Esophagus muscularis mucosa (tissue), 4 donors: ENCODE data around the gene USP34. TPM values are rescaled to one million over a fixed set of nuclear protein-coding genes. Genes with fewer than 3 reads are reported as not detected.

Experiments
- DNase-seq: peaks from one replicate; pipeline ENCODE4 v3.0.0-alpha.2; 2017; ENCODE audit errors: extremely low spot score
- H3K27ac ChIP-seq, 4 donors: fragments of 200-600 bp; sonication (generic); replicated peaks in 1 of 4; 1 replicate in 3 of 4; 2 replicates in 1 of 4; pipeline ENCODE4 v1.5.1; 2016 to 2019; ENCODE audit warnings: mild to moderate bottlenecking in 1 of 4
- H3K27me3 ChIP-seq, 4 donors: fragments of 200-600 bp; sonication (generic); one replicate each; pipeline versions ENCODE4 v1.5.1 to v1.6.0; 2016 to 2019
- H3K36me3 ChIP-seq, 4 donors: fragments of 200-600 bp; sonication (generic); one replicate each; pipeline ENCODE4 v1.5.1; 2016 to 2019
- H3K4me1 ChIP-seq, 4 donors: fragments of 200-600 bp; sonication (generic); one replicate each; pipeline ENCODE4 v1.5.1; 2016 to 2019
- H3K4me3 ChIP-seq, 4 donors: fragments of 200-600 bp; sonication (generic); 1 replicate in 2 of 4; 2 replicates in 2 of 4; pipeline ENCODE4 v1.5.1; 2016 to 2019; ENCODE audit warnings: mild to moderate bottlenecking in 4 of 4, moderate library complexity in 1 of 4
- H3K9me3 ChIP-seq, 4 donors: fragments of 200-600 bp; sonication (generic); 1 replicate in 3 of 4; 2 replicates in 1 of 4; pipeline ENCODE4 v1.5.1; 2016 to 2019
- CTCF ChIP-seq, 3 experiments: fragments of 200-600 bp in 2 of 3; fragments of 450-650 bp in 1 of 3; sonication (generic) in 2 of 3; IDR thresholded peaks; one replicate each; pipeline ENCODE4 v1.5.1; 2017 to 2019; ENCODE audit warnings: antibody characterized with exemption in 3 of 3, mild to moderate bottlenecking in 2 of 3, moderate library complexity in 1 of 3
- EP300 ChIP-seq: sonication (generic); formaldehyde crosslinking; IDR thresholded peaks from one replicate; pipeline ENCODE4 v1.6.1; 2017; ENCODE audit warnings: antibody characterized with exemption
- POLR2A ChIP-seq: fragments of 450-650 bp; IDR thresholded peaks from one replicate; pipeline ENCODE4 v1.6.1; 2017; ENCODE audit warnings: antibody characterized with exemption, moderate library complexity, mild to moderate bottlenecking, low read depth
- POLR2AphosphoS5 ChIP-seq, 2 donors: sonication (generic); formaldehyde crosslinking; IDR thresholded peaks; one replicate each; pipeline ENCODE4 v1.6.1; 2017; ENCODE audit warnings: antibody characterized with exemption in 2 of 2
- WGBS: methylation state at CpG from one replicate; pipeline ENCODE4 v1.1.5; 2018; 5-methylcytosine and 5-hydroxymethylcytosine counted together
- intact Hi-C: fragments of 100-400 bp; cut with DNase I; formaldehyde crosslinking; loops from one replicate; pipeline ENCODE4 v1.15.1; 2023
- total RNA-seq, 4 donors: library from RNA; depleted of rRNA; stranded (reverse); fragments of >200 nt; gene quantifications; one replicate each; pipeline versions ENCODE4 v1.1.0 to v1.2.1, GENCODE V29; 2016

USP34 gene
- total RNA-seq, 4 donors from 2014 or later = 124 to 137 (median 129) TPM

GRCh38 chr2:61263830-61264229 is 207.1 kb downstream of the USP34 start:
- no peak for DNase-seq
- Histone ChIP-seq H3K9me3 (no peaks in the 10 kb centered on the region), H3K36me3 (peaks cover 13 to 69% (median 32%) of the 10 kb centered on the region in 4 donors), H3K4me1 (no peaks in the 10 kb centered on the region), H3K4me3 (no peak overlapping the region), H3K27ac (no peak overlapping the region), H3K27me3 (no peaks in the 10 kb centered on the region)
- WGBS = 96% methylated on average over 2 of the region's 2 CpGs
- intact Hi-C loops = no loop called here
- TF ChIP-seq POLR2A = no peak
- no peak for TF ChIP-seq POLR2AphosphoS5 (IDR thresholded peaks at IDR 0.05)
- TF ChIP-seq EP300 = no peak
- no peak for TF ChIP-seq CTCF (IDR thresholded peaks at IDR 0.05)

DNA sequence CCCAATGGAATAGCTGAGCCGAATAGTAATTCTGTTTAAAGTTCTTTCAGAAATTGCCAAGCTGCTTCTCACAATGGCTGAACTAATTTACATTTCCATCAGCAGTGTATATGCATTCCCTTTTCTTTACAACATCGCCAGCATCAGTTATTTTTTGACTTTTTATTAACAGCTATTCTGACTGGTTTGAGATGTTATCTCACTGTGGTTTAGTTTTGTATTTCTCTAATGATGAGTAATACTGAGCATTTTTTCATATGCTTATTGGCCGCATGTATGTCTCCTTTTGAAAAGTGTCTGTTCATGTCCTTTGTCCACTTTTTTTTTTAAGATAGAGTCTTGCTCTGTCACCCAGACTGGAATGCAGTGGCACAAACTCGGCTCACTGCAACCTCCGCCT is 208.2 kb downstream of the USP34 start:
- TF ChIP-seq CTCF (IDR thresholded peaks at IDR 0.05) (no peak), EP300 (no peak)
- H3K27ac ChIP-seq = no peak overlapping the region
- H3K27me3 ChIP-seq = no peaks in the 10 kb centered on the region
- no peak overlapping the region for H3K4me3 ChIP-seq
- no peaks in the 10 kb centered on the region for H3K9me3 ChIP-seq
- no peak for DNase-seq
- H3K36me3 ChIP-seq = peaks cover 19 to 76% (median 42%) of the 10 kb centered on the region in 4 donors
- no peaks in the 10 kb centered on the region for H3K4me1 ChIP-seq
- WGBS = 97% methylated on average over 5 of the region's 5 CpGs
- intact Hi-C loops = no loop called here

- intact Hi-C loops = no loop called here
- Histone ChIP-seq H3K27ac (no peak overlapping the region), H3K4me3 (no peak overlapping the region), H3K36me3 (peaks cover 23 to 68% (median 58%) of the 10 kb centered on the region in 4 donors), H3K4me1 (no peaks in the 10 kb centered on the region), H3K9me3 (no peaks in the 10 kb centered on the region), H3K27me3 (no peaks in the 10 kb centered on the region)
- DNase-seq = no peak
- 97% methylated on average over 7 of the region's 7 CpGs for WGBS
- TF ChIP-seq POLR2AphosphoS5 (IDR thresholded peaks at IDR 0.05) = no peak
- TF ChIP-seq POLR2A = no peak
- TF ChIP-seq EP300 = no peak
- TF ChIP-seq CTCF (IDR thresholded peaks at IDR 0.05) = no peak
These were observed 213.4 kb downstream of the USP34 start for GRCh38 chr2:61257446-61257845.

DNA sequence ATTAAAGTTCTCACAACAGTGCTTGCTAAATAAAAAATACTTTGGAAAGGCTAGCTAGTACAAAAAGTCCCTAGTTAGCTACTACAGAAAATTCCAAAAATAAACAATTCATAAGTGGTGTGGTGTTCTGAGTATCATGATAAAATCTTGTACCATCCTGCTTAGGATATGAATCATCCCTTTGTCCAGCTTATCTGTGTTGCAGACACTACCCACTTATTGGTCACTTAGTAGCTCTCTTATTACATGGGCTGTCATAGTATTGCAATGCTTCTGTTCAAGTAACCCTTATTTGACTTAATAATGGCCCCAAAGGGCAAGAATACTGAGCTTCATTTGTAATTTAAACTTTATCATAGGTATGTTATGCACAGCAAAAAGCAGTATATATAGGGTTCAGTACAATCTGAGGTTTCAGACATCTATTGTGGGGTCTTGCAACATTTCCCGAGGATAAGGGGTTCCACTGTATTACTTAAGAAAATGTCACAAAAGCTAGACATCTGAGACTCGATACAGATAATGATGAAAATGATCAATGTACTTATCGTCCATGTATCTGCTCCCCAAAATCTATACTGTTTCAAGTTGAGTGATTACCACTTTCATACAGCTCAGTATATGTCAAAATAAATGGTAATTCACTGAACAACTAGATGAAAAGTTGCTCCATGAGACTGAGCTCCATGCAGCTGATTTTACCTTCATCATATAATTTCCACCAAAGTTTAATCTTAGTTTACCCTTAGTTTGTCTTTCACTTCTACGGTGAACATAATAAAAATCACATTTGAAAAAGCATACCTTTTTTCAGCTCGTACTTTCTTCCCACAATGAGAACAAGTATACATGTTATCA is 215.1 kb downstream of the USP34 start:
- DNase-seq = no peak
- peaks cover 23 to 66% (median 53%) of the 10 kb centered on the region in 4 donors for H3K36me3 ChIP-seq
- intact Hi-C loops = no loop called here
- no peak for TF ChIP-seq POLR2AphosphoS5 (IDR thresholded peaks at IDR 0.05)
- TF ChIP-seq CTCF (IDR thresholded peaks at IDR 0.05) = no peak
- no peak for TF ChIP-seq POLR2A
- TF ChIP-seq EP300 = no peak
- H3K9me3 ChIP-seq = no peaks in the 10 kb centered on the region
- H3K27me3 ChIP-seq = no peaks in the 10 kb centered on the region
- no peak overlapping the region for H3K4me3 ChIP-seq
- no peaks in the 10 kb centered on the region for H3K4me1 ChIP-seq
- no peak overlapping the region for H3K27ac ChIP-seq
- WGBS = 91% methylated on average over 5 of the region's 5 CpGs

DNA sequence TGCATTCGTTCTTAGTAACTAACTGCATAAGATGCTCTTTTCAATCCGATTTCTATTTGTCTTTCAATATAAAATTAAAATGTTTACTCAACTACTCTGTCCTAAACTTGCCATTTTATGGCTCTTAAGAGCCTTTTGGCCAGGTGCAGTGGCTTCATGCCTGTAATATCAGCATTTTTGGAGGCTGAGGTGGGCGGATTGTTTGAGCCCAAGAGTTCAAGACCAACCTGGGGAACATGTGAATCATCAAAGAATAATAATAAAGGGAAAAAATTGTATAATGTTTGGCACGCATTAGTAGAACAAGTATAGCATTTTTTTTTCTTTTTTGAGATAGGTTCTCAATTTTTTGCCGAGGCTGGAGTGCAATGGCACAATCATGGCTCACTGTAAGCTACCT is 216.4 kb downstream of the USP34 start:
- Histone ChIP-seq H3K9me3 (no peaks in the 10 kb centered on the region), H3K4me3 (no peak overlapping the region), H3K27ac (no peak overlapping the region), H3K36me3 (peaks cover 22 to 74% (median 62%) of the 10 kb centered on the region in 4 donors), H3K27me3 (no peaks in the 10 kb centered on the region), H3K4me1 (no peaks in the 10 kb centered on the region)
- TF ChIP-seq CTCF (IDR thresholded peaks at IDR 0.05) = no peak
- TF ChIP-seq EP300 = no peak
- no peak for TF ChIP-seq POLR2AphosphoS5 (IDR thresholded peaks at IDR 0.05)
- WGBS = 92% methylated on average over 5 of the region's 5 CpGs
- no peak for DNase-seq
- intact Hi-C loops = no loop called here
